ENCODE measurements around the gene TMEM255A. TPM values are rescaled to one million over a fixed set of nuclear protein-coding genes. Genes with fewer than 3 reads are reported as not detected.

The TMEM255A gene
- total and polyA plus RNA-seq, 2 experiments from 2014 or later, result 0.21 to 0.28 TPM

GRCh38 chrX:120223374-120223773 is 87.9 kb downstream of the TMEM255A start (continued):
- TF ChIP-seq ZNF462 (CRISPR knock-in tag; IDR thresholded peaks at IDR 0.05) (no peak), STAT1 (IDR thresholded peaks at IDR 0.05; ENCODE audit: unreplicated experiment) (no peak), JUNB (IDR thresholded peaks at IDR 0.05; ENCODE audit: unreplicated experiment) (no peak), CTCF (conservative IDR thresholded peaks at IDR 0.05; ENCODE audit: low read depth in 2 of 2) (no peak), EZH2phosphoT487 (IDR thresholded peaks at IDR 0.05; ENCODE audit: unreplicated experiment) (no peak), CREB1 (CRISPR knock-in tag; IDR thresholded peaks at IDR 0.05; ENCODE audit: low read depth) (no peak), POLR2AphosphoS5 (IDR thresholded peaks at IDR 0.05; ENCODE audit: low read depth) (no peak), REST (IDR thresholded peaks at IDR 0.05; ENCODE audit: unreplicated experiment) (no peak)
